Neural cell (in vitro differentiated cells): ENCODE results near the gene FABP1.

Source experiments
- EZH2 ChIP-seq: fragments of 200-600, 300-800 bp; shearing (Covaris generic), sonication (generic); IDR thresholded peaks from 2 replicates; pipeline ENCODE4 v1.6.1; 2014; ENCODE audit warnings: antibody characterized with exemption, low read length, borderline replicate concordance, mild to moderate bottlenecking; ENCODE audit not compliant: insufficient read depth, poor library complexity, severe bottlenecking
- RAD21 ChIP-seq: fragments of 450-650 bp; conservative IDR thresholded peaks from 2 replicates; pipeline ENCODE4 v1.6.1; 2014; ENCODE audit warnings: antibody characterized with exemption, mild to moderate bottlenecking, moderate library complexity
- SMC3 ChIP-seq: fragments of 450-650 bp; conservative IDR thresholded peaks from 2 replicates; pipeline ENCODE4 v1.6.1; 2014; ENCODE audit warnings: antibody characterized with exemption, mild to moderate bottlenecking, moderate library complexity; ENCODE audit not compliant: poor library complexity
- TF ChIP-seq, protein P1 (sequence below): fragments of 450-650 bp; IDR thresholded peaks from 2 replicates; pipeline ENCODE4 v1.5.1; 2014; ENCODE audit warnings: antibody characterized with exemption, mild to moderate bottlenecking, moderate library complexity; ENCODE audit not compliant: poor library complexity, severe bottlenecking
- TF ChIP-seq, protein P2 (sequence below): IDR thresholded peaks from 2 replicates; pipeline ENCODE4 v1.6.1; 2012; ENCODE audit warnings: borderline replicate concordance

DNA sequence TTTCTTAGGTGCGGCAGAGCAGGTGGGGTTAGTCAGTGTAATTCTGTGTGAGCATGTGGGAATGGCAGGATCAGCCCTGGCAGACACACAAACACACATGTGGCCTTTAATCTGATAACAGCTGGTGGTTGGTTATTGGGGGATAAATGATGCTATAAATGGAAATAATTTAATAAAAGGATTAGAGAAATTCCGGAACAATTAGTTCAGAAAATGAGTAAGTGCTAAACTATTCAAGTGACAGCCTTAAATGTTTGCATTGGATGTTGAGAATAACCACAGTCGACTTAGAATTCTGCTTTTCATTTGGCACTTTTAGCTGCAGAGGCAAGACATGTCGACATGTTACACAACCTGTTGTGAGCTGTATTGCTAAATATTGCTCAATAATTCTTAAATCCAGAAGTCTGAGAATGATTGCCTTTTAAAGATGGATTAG lies 53.0 kb downstream of the FABP1 start:
- TF ChIP-seq EZH2 = no peak
- TF ChIP-seq, protein P1, sequence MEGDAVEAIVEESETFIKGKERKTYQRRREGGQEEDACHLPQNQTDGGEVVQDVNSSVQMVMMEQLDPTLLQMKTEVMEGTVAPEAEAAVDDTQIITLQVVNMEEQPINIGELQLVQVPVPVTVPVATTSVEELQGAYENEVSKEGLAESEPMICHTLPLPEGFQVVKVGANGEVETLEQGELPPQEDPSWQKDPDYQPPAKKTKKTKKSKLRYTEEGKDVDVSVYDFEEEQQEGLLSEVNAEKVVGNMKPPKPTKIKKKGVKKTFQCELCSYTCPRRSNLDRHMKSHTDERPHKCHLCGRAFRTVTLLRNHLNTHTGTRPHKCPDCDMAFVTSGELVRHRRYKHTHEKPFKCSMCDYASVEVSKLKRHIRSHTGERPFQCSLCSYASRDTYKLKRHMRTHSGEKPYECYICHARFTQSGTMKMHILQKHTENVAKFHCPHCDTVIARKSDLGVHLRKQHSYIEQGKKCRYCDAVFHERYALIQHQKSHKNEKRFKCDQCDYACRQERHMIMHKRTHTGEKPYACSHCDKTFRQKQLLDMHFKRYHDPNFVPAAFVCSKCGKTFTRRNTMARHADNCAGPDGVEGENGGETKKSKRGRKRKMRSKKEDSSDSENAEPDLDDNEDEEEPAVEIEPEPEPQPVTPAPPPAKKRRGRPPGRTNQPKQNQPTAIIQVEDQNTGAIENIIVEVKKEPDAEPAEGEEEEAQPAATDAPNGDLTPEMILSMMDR = no peak
- TF ChIP-seq RAD21 = no peak
- no peak for TF ChIP-seq SMC3
- TF ChIP-seq, protein P2, sequence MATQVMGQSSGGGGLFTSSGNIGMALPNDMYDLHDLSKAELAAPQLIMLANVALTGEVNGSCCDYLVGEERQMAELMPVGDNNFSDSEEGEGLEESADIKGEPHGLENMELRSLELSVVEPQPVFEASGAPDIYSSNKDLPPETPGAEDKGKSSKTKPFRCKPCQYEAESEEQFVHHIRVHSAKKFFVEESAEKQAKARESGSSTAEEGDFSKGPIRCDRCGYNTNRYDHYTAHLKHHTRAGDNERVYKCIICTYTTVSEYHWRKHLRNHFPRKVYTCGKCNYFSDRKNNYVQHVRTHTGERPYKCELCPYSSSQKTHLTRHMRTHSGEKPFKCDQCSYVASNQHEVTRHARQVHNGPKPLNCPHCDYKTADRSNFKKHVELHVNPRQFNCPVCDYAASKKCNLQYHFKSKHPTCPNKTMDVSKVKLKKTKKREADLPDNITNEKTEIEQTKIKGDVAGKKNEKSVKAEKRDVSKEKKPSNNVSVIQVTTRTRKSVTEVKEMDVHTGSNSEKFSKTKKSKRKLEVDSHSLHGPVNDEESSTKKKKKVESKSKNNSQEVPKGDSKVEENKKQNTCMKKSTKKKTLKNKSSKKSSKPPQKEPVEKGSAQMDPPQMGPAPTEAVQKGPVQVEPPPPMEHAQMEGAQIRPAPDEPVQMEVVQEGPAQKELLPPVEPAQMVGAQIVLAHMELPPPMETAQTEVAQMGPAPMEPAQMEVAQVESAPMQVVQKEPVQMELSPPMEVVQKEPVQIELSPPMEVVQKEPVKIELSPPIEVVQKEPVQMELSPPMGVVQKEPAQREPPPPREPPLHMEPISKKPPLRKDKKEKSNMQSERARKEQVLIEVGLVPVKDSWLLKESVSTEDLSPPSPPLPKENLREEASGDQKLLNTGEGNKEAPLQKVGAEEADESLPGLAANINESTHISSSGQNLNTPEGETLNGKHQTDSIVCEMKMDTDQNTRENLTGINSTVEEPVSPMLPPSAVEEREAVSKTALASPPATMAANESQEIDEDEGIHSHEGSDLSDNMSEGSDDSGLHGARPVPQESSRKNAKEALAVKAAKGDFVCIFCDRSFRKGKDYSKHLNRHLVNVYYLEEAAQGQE = no peak
